Bronchial epithelial cell (primary cell): ENCODE data around the gene MGAT4C. TPM values are rescaled to one million over a fixed set of nuclear protein-coding genes. Genes with fewer than 3 reads are reported as not detected.

Experiments used
- DNase-seq: peaks from one replicate; pipeline ENCODE4 v3.0.0-alpha.2; 2010; ENCODE audit warnings: low read depth
- FAIRE-seq: peaks from 2 replicates; lab custom pipeline; 2011; peaks lifted over from hg19 to GRCh38; lab: Jason Lieb, UNC
- H3K27me3 ChIP-seq: 2 replicates; pipeline ENCODE4 v1.5.1; 2011; ENCODE audit warnings: low read length; ENCODE audit not compliant: control insufficient read depth, insufficient read depth
- H3K36me3 ChIP-seq: 2 replicates; pipeline ENCODE4 v1.5.1; 2011; ENCODE audit warnings: low read length; ENCODE audit not compliant: control insufficient read depth, insufficient read depth
- H3K4me3 ChIP-seq: 2 replicates; pipeline ENCODE4 v1.5.1; 2011; ENCODE audit warnings: mild to moderate bottlenecking, low read depth, low read length, control low read depth
- CTCF ChIP-seq: IDR thresholded peaks from 2 replicates; pipeline ENCODE4 v1.5.1; 2011; ENCODE audit warnings: mild to moderate bottlenecking, moderate library complexity, low read length, control low read depth, inconsistent platforms; ENCODE audit not compliant: insufficient read depth, severe bottlenecking
- total RNA-seq: library from RNA; depleted of rRNA; stranded (reverse); fragments of >200 nt; gene quantifications from 2 replicates; pipeline ENCODE4 v1.2.1, GENCODE V29; 2014

MGAT4C gene
- total RNA-seq, 1 donor from 2014 or later = 0.26 TPM

- no peak for TF ChIP-seq CTCF
- Histone ChIP-seq H3K4me3 (no peak overlapping the region), H3K27me3 (no peaks in the 10 kb centered on the region), H3K36me3 (no peaks in the 10 kb centered on the region)
- FAIRE-seq (peak; percentile 50), DNase-seq (no peak)
These were observed 14.6 kb downstream of the MGAT4C start for GRCh38 chr12:86241600-86241999.

- no peaks in the 10 kb centered on the region for H3K36me3 ChIP-seq
- no peak for TF ChIP-seq CTCF
- DNase-seq (no peak), FAIRE-seq (no peak)
- no peak overlapping the region for H3K4me3 ChIP-seq
- H3K27me3 ChIP-seq = no peaks in the 10 kb centered on the region
These were observed 21.8 kb downstream of the MGAT4C start for GRCh38 chr12:86234316-86234855.

- TF ChIP-seq CTCF = no peak
- peak; percentile 46 for DNase-seq
- no peak overlapping the region for H3K4me3 ChIP-seq
- FAIRE-seq = no peak
- no peaks in the 10 kb centered on the region for H3K36me3 ChIP-seq
- H3K27me3 ChIP-seq = no peaks in the 10 kb centered on the region
These were observed 23.1 kb downstream of the MGAT4C start for GRCh38 chr12:86233126-86233525.

GRCh38 chr12:86230516-86231146 is 25.6 kb downstream of the MGAT4C start:
- TF ChIP-seq CTCF = no peak
- DNase-seq = no peak
- Histone ChIP-seq H3K36me3 (no peaks in the 10 kb centered on the region), H3K4me3 (no peak overlapping the region), H3K27me3 (no peaks in the 10 kb centered on the region)
- FAIRE-seq = no peak

GRCh38 chr12:86229772-86230171 is 26.4 kb downstream of the MGAT4C start:
- DNase-seq = no peak
- Histone ChIP-seq H3K4me3 (no peak overlapping the region), H3K27me3 (no peaks in the 10 kb centered on the region), H3K36me3 (no peaks in the 10 kb centered on the region)
- no peak for FAIRE-seq
- TF ChIP-seq CTCF = no peak

- no peaks in the 10 kb centered on the region for H3K27me3 ChIP-seq
- H3K36me3 ChIP-seq = no peaks in the 10 kb centered on the region
- no peak for TF ChIP-seq CTCF
- no peak for DNase-seq
- no peak for FAIRE-seq
- no peak overlapping the region for H3K4me3 ChIP-seq
These were observed 27.5 kb downstream of the MGAT4C start for GRCh38 chr12:86228656-86229055.
